Ectodermal cell (in vitro differentiated cells): ENCODE measurements around the gene M6PR.
"Not testable (repeated sequence)": the region's sequence is repeated elsewhere in the genome, so short reads cannot be mapped to it uniquely, and the experiment has no call there.

ENCODE experiments used
- H3K27ac ChIP-seq: 2 replicates; pipeline ENCODE4 v1.7.0; 2013; ENCODE audit warnings: mild to moderate bottlenecking, low read depth, low read length; ENCODE audit not compliant: insufficient read depth, poor library complexity, severe bottlenecking
- H3K27me3 ChIP-seq: 2 replicates; pipeline ENCODE4 v1.7.0; 2013; ENCODE audit warnings: mild to moderate bottlenecking, low read length; ENCODE audit not compliant: insufficient read depth, control insufficient read depth, poor library complexity, severe bottlenecking
- H3K36me3 ChIP-seq: one replicate; pipeline ENCODE4 v1.7.0; 2013; ENCODE audit warnings: low read length; ENCODE audit not compliant: control insufficient read depth, insufficient read depth
- H3K4me1 ChIP-seq: one replicate; pipeline ENCODE4 v1.7.0; 2013; ENCODE audit warnings: low read length; ENCODE audit not compliant: control insufficient read depth, insufficient read depth
- H3K4me3 ChIP-seq: 2 replicates; pipeline ENCODE4 v1.7.0; 2013; ENCODE audit warnings: low read depth, low read length, control low read depth; ENCODE audit not compliant: insufficient read depth
- H3K9me3 ChIP-seq: 2 replicates; pipeline ENCODE4 v1.7.0; 2013; ENCODE audit warnings: mild to moderate bottlenecking, low read length, moderate library complexity; ENCODE audit not compliant: control insufficient read depth
- WGBS, 2 experiments: methylation state at CpG; one replicate each; pipeline ENCODE4 v1.1.7; 2013; ENCODE audit warnings: missing lambda C conversion rate in 2 of 2; 5-methylcytosine and 5-hydroxymethylcytosine counted together

Gene M6PR

DNA sequence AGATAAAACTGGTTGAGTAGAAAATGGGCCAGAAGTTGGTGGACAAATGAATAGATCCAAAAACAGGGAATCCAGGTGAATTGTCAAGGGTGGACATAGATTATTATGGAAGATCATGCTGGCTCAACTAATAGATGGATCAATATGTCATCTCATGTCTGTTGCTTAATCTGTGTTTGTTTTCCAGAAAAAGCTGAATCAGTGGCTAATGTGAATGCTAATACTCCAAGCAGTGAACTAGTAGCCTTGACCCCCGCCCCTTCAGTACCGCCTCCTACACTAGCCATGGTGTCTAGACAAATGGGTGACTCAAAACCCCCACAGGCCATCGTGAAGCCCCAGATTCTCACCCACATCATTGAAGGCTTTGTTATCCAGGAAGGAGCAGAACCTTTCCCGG lies 15.4 kb downstream of the M6PR start:
- WGBS, 2 experiments: 90 to 100% methylated on average over 1 to 2 of the region's 4 CpGs
- H3K4me1 ChIP-seq, H3K36me3 ChIP-seq, H3K27me3 ChIP-seq, H3K9me3 ChIP-seq, H3K27ac ChIP-seq, H3K4me3 ChIP-seq: not testable (repeated sequence)

DNA sequence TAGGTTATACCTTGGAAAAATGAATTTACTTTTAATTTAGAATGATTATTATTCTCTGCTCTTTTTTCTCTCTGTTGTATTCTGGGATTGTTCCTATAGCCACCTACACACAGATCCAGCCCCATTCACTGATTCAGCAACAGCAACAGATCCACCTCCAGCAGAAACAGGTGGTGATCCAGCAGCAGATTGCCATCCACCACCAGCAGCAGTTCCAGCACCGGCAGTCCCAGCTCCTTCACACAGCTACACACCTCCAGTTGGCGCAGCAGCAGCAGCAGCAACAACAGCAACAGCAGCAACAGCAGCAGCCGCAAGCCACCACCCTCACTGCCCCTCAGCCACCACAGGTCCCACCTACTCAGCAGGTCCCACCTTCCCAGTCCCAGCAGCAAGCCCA lies 17.0 kb downstream of the M6PR start:
- WGBS, 2 experiments: 88% methylated on average over 1 of the region's 3 CpGs; no CpG with 5 or more reads in 1 of the 2 experiments

DNA sequence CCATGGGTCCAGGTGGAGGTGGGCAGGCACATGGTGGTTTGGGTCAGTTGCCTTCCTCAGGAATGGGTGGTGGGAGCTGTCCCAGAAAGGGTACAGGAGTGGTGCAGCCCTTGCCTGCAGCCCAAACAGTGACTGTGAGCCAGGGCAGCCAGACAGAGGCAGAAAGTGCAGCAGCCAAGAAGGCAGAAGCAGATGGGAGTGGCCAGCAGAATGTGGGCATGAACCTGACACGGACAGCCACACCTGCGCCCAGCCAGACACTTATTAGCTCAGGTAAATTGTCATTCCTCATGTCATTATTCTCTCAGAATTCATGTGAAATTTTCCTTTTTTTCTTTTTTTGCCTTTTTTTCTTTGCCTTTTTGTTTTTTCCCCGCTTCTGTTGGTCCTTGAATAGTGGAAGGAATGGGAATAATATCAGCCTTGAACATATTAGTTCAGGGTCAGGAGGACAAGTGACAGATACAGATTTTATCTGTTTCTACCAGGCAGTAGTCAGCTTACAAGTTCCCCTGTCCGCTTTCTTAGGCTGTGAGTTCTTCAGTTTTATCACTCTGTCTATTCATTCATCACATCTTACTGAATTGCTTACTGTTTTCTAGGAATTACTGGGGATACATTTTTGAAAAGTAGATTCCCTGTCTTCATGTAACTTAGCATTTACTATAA lies 18.7 kb downstream of the M6PR start:
- not testable (repeated sequence) for H3K9me3 ChIP-seq, H3K27me3 ChIP-seq, H3K36me3 ChIP-seq, H3K4me1 ChIP-seq, H3K27ac ChIP-seq, H3K4me3 ChIP-seq
- 93 to 97% methylated on average over 3 to 4 of the region's 4 CpGs for WGBS, 2 experiments

More for the DNA sequence above, 17.0 kb downstream of the M6PR start:
- H3K4me1 ChIP-seq, H3K9me3 ChIP-seq, H3K4me3 ChIP-seq, H3K36me3 ChIP-seq, H3K27ac ChIP-seq, H3K27me3 ChIP-seq: not testable (repeated sequence)

DNA sequence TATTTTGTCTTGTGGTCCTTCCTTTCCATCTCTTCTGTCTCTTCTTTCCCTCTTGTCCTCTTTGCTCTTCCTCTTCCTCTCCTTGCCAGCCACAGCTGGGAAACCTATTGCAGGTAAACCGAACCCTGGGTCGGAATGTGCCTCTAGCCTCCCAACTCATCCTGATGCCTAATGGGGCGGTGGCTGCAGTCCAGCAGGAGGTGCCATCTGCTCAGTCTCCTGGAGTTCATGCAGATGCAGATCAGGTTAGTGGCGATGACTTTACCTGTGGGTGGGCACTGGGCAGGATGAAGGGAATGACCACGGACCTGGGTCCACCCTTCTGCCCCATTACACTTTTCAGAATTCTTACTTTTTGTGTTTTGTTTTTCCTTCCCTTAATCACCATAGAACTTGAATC lies 26.9 kb downstream of the M6PR start:
- Histone ChIP-seq H3K9me3 (no peaks in the 10 kb centered on the region), H3K4me3 (no peak overlapping the region), H3K27me3 (no peaks in the 10 kb centered on the region), H3K36me3 (peaks cover 25% of the 10 kb centered on the region), H3K4me1 (no peaks in the 10 kb centered on the region), H3K27ac (no peak overlapping the region)
- WGBS, 2 experiments: 94 to 96% methylated on average over 5 of the region's 5 CpGs

DNA sequence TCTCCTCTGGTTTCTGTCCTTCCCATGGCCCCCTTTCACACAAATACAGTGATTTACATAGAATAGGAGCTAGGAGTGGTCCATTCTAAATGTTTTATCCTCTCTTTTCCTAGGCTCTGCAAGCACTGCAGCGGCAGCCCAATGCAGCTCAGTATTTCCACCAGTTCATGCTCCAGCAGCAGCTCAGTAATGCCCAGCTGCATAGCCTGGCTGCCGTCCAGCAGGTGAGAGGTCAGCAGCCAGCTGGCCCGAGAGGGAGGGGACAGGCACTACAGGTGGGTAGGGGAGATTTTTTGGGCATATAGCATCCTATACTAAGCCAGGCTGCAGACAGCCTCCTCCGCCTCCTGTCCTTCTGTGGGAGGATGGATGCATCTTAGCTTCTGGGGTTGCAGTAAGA lies 29.8 kb downstream of the M6PR start:
- H3K27me3 ChIP-seq, H3K9me3 ChIP-seq, H3K27ac ChIP-seq, H3K4me3 ChIP-seq, H3K4me1 ChIP-seq: not testable (repeated sequence)
- H3K36me3 ChIP-seq: peaks cover 25% of the 10 kb centered on the region
- WGBS, 2 experiments: 92 to 93% methylated on average over 3 to 4 of the region's 4 CpGs

DNA sequence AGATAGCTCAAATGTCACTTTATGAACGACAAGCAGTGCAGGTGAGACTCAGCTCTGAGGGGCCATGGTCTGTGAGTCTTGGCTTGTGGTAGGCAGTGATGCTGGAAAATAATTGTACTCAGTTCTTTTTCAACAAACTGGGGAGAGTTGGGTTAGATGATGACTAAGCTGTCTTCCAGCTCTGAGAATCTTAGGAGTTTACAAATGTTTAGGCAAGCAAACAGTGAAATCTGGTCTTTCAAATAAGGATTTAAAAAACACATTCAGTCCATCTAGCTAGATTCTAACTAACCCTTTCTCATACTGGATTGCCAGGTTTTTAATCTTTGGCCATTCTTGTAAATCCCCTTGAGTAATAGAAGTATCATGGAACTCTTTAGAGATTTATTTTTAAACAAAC lies 31.7 kb downstream of the M6PR start:
- Histone ChIP-seq H3K36me3 (peaks cover 20% of the 10 kb centered on the region), H3K9me3 (no peaks in the 10 kb centered on the region), H3K4me3 (no peak overlapping the region), H3K27ac (no peak overlapping the region), H3K27me3 (no peaks in the 10 kb centered on the region), H3K4me1 (peaks cover 9% of the 10 kb centered on the region)
- WGBS, 2 experiments: 28 to 51% methylated on average over 1 of the region's 1 CpG

DNA sequence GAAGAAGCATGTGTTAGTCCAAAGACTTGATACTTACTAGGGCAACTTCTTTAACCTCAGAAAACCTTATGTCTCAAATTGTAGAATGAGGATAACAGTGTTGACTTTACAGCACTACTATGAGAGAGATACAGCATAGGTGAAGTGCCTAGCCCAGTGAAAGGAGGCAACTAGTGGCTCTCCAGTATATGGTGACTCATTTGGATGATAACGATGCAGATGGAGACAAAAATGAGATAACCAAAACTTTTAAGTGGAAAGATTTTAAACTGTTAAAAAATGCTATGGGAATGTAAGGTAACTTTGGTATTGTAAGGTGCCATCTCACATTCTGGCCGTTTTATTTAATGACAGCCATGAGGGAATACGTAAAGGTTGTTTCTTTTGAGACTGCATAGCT lies 32.4 kb downstream of the M6PR start:
- no peaks in the 10 kb centered on the region for H3K27me3 ChIP-seq
- WGBS, 2 experiments: 78 to 86% methylated on average over 3 of the region's 3 CpGs
- no peaks in the 10 kb centered on the region for H3K9me3 ChIP-seq
- peaks cover 16% of the 10 kb centered on the region for H3K4me1 ChIP-seq
- H3K36me3 ChIP-seq: peaks cover 13% of the 10 kb centered on the region
- no peak overlapping the region for H3K27ac ChIP-seq
- no peak overlapping the region for H3K4me3 ChIP-seq

DNA sequence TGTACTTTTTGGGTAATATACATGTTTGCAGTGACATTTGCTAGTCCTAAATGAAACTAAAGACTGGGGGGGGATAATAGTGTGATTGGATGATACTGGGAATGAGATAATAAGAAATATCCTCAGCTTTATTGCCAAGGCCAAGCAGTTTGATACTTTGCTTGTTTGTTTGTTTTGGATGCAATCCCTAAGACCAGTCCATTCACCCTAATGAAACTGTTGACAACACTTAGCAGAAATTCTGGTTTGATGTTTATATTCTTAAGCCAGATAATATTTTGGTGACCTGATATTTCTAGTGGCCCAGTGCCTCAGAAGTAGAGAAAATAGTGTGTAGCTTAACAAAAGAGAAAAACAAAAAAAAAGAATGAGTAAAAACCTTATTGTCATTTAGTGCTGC lies 33.3 kb downstream of the M6PR start:
- H3K27me3 ChIP-seq: no peaks in the 10 kb centered on the region
- peak overlapping the region; percentile 56 for H3K4me3 ChIP-seq
- peaks cover 5% of the 10 kb centered on the region for H3K36me3 ChIP-seq
- no peak overlapping the region for H3K27ac ChIP-seq
- H3K4me1 ChIP-seq: peaks cover 21% of the 10 kb centered on the region
- no peaks in the 10 kb centered on the region for H3K9me3 ChIP-seq

DNA sequence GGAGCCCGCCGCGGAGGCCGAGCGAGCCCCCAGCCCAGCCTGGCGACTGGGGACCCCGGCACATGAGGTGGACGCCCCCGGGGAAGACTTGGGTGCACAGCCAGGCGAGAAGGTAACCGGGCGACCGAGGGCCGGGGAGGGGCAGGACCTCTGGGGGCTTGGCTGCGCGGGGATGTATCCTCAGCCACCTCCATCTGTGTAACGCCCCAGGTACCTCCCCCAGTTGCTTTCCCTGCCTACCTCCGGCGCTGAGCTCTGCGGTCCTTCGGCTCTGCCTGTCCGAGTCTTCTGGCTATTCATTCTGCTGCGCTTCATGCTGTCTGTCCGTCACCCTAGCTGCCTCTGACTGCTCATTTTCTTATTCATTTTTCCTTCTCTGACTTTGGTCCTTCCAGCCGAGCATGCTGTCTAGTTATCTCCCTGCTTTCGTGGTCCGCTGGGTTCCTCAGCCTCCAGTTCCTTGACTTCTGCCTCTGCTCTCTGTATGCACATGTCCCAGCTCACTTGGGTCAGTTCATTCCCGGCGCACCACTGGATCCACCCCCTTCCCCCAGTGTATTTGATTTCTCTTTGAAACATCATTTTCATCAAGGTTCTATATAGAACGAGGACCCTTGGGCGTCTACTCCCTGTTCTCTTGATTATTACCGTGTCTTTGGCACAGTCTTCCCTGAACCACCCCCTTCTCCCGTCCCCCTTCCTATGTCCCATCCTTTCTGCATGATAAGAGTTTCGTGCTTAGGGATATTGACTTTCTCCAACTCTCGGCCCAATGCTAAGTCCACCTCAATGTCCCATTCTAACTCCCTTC lies 34.5 kb downstream of the M6PR start:
- no peaks in the 10 kb centered on the region for H3K9me3 ChIP-seq
- H3K36me3 ChIP-seq: peaks cover 4% of the 10 kb centered on the region
- H3K4me3 ChIP-seq: peak overlapping the region; percentile 56
- no peak overlapping the region for H3K27ac ChIP-seq
- no peaks in the 10 kb centered on the region for H3K27me3 ChIP-seq
- H3K4me1 ChIP-seq: peaks cover 21% of the 10 kb centered on the region
- 0% methylated on average over 30 of the region's 35 CpGs for WGBS, 2 experiments

DNA sequence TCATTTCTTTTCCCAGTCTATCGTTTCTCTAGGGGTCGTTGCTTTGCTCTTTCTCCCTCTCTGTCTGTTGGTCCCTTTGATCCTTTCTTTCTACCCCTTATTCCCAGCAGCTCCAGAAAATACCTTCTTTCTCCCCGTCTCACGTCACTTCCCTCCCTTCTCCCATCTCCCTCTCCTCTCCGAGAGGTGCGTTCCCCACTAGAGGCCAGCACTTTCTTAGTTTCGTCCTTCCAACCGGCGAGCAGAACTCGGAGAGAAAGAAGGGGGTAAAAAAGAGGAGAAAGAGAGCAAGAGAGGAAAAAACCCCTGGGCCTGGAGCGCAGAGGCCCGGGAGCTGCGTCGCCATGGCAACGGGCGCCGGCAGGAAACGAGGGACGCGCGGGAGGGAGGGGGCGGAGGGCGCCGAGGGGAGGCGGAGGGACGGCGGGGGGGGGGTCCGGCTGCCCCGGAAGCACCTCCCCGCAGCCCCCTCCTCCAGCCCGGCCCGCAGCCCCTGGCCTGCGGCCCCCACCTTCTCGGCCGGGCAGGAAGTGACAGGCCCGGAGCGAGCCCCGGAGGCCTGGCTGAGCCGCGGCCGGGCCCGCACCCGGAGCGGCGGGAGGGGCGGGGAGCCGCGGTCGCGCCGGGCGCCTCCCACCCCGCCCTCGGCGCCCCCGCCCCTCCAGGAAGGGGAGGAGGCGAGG lies 35.3 kb downstream of the M6PR start, which contains the start of gene PHC1:
PHC1 (plus strand) TSS at position 477 of the 683 bp plus-strand sequence. CDS start 3,169 bp downstream, outside the sequence.
- H3K9me3 ChIP-seq, H3K27me3 ChIP-seq, H3K36me3 ChIP-seq: not testable (repeated sequence)
- H3K4me3 ChIP-seq: peak within 1 kb of the TSS; percentile 56
- peaks cover 21% of the 10 kb centered on the region for H3K4me1 ChIP-seq
- WGBS, 2 experiments: 0 to 2% methylated on average over 25 to 29 of the region's 57 CpGs
- peak within 1 kb of the TSS; percentile 93 for H3K27ac ChIP-seq
